Liver (tissue), 3 donors: Measurements from ENCODE around the gene WNT2.

Experiments used
- SP1 ChIP-seq: IDR thresholded peaks from 2 replicates; pipeline ENCODE4 v1.6.1; 2018; ENCODE audit warnings: antibody characterized with exemption, mild to moderate bottlenecking
- TF ChIP-seq, protein P1 (sequence below): fragments of 150-350 bp; IDR thresholded peaks from 2 replicates; pipeline ENCODE4 v1.5.1; 2017; ENCODE audit warnings: improper control_type of control experiment, low read depth, low read length; ENCODE audit not compliant: missing input control
- donor health status: healthy.
- donor health status: healthy.

DNA sequence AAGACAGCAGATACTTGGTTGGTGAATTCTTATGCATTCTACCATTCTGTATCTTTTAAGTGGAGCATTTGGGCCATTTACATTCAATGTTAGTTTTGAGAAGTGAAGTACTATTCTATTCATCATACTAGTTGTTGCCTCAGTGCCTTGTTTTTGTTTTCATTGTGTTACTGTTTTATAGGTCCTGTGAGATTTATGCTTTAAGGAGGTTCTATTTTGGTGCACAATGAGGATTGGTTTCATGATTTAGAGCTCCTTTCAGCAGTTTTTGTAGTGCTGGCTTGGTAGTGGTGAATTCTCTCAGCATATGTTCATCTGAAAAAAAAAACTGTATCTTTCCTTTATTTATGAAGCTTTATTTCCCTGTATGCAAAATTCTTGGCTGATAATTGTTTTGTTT is 23.3 kb upstream of the WNT2 start:
- TF ChIP-seq, protein P1, sequence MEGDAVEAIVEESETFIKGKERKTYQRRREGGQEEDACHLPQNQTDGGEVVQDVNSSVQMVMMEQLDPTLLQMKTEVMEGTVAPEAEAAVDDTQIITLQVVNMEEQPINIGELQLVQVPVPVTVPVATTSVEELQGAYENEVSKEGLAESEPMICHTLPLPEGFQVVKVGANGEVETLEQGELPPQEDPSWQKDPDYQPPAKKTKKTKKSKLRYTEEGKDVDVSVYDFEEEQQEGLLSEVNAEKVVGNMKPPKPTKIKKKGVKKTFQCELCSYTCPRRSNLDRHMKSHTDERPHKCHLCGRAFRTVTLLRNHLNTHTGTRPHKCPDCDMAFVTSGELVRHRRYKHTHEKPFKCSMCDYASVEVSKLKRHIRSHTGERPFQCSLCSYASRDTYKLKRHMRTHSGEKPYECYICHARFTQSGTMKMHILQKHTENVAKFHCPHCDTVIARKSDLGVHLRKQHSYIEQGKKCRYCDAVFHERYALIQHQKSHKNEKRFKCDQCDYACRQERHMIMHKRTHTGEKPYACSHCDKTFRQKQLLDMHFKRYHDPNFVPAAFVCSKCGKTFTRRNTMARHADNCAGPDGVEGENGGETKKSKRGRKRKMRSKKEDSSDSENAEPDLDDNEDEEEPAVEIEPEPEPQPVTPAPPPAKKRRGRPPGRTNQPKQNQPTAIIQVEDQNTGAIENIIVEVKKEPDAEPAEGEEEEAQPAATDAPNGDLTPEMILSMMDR, result no peak
- TF ChIP-seq SP1, result no peak
